B cell (primary cell): ENCODE measurements around the gene ZDHHC22. TPM values are rescaled to one million over a fixed set of nuclear protein-coding genes. Genes with fewer than 3 reads are reported as not detected.

Experiments
- ATAC-seq: fragments of 200-7000 bp; cut with Tn5 transposase; one replicate; pipeline ENCODE4 v1.10.0; 2021; ENCODE audit warnings: low read depth, mild to moderate bottlenecking, moderate number of reproducible peaks, moderate library complexity
- CTCF ChIA-PET: fragments of 350-600 bp; sonication (Branson Sonifier 250); formaldehyde crosslinking; loops from one replicate; lab custom pipeline; 2021; ENCODE audit warnings: antibody characterized with exemption, inconsistent platforms; lab: Charles Lee
- POLR2A ChIA-PET: fragments of 350-600 bp; sonication (Branson Sonifier 250); formaldehyde crosslinking; loops from one replicate; lab custom pipeline; 2021; ENCODE audit warnings: antibody characterized with exemption; lab: Charles Lee
- DNase-seq: peaks from one replicate; pipeline ENCODE4 v3.0.0; 2013
- H2AFZ ChIP-seq: 2 replicates; pipeline ENCODE4 v1.6.1; 2012; ENCODE audit warnings: mild to moderate bottlenecking, low read depth, low read length; ENCODE audit not compliant: insufficient read depth, poor library complexity, severe bottlenecking
- H3K27ac ChIP-seq, 2 donors: 1 replicate in 1 of 2; 2 replicates in 1 of 2; pipeline ENCODE4 v1.5.1; 2012 to 2013; ENCODE audit warnings: low read length in 2 of 2, mild to moderate bottlenecking in 2 of 2, moderate library complexity in 1 of 2
- H3K27me3 ChIP-seq, 4 experiments: fragments of 200-600 bp in 1 of 4; sonication (generic) in 1 of 4; replicated peaks in 1 of 4; 1 replicate in 2 of 4; 2 replicates in 2 of 4; pipeline versions ENCODE4 v1.6.1 to v1.7.0; 2013 to 2016; ENCODE audit warnings: low read length in 3 of 4, mild to moderate bottlenecking in 2 of 4, mixed read lengths in 1 of 4, moderate library complexity in 1 of 4; ENCODE audit not compliant: insufficient read depth in 4 of 4, control insufficient read depth in 3 of 4; ENCODE audit errors: control extremely low read depth in 1 of 4
- H3K36me3 ChIP-seq, 2 experiments: replicated peaks in 1 of 2; 1 replicate in 1 of 2; 2 replicates in 1 of 2; pipeline versions ENCODE4 v1.6.1 to v1.7.1; 2013; ENCODE audit warnings: low read length in 1 of 2; ENCODE audit not compliant: insufficient read depth in 2 of 2, control insufficient read depth in 1 of 2; ENCODE audit errors: control extremely low read depth in 1 of 2, extremely low read depth in 1 of 2
- H3K4me1 ChIP-seq, 2 donors: fragments of 200-600 bp in 1 of 2; sonication (generic) in 1 of 2; 1 replicate in 1 of 2; 2 replicates in 1 of 2; pipeline versions ENCODE4 v1.5.1 to v1.6.1; 2013 to 2017; ENCODE audit warnings: low read length in 2 of 2; ENCODE audit not compliant: control insufficient read depth in 2 of 2, insufficient read depth in 2 of 2
- H3K4me2 ChIP-seq: replicated peaks from 2 replicates; pipeline ENCODE3; 2012; ENCODE audit warnings: mild to moderate bottlenecking, low read depth, low read length; ENCODE audit not compliant: poor library complexity, severe bottlenecking
- H3K4me3 ChIP-seq, 5 experiments: fragments of 200-600 bp in 1 of 5; sonication (generic) in 1 of 5; 1 replicate in 3 of 5; 2 replicates in 2 of 5; pipeline versions ENCODE4 v1.5.1 to v1.7.0; 2011 to 2016; ENCODE audit warnings: low read length in 4 of 5, mild to moderate bottlenecking in 4 of 5, low read depth in 2 of 5, control low read depth in 1 of 5, moderate library complexity in 1 of 5; ENCODE audit not compliant: insufficient read depth in 1 of 5; ENCODE audit errors: control extremely low read depth in 1 of 5, extremely low read depth in 1 of 5
- H3K79me2 ChIP-seq: fragments of 200-600 bp; sonication (generic); one replicate; pipeline ENCODE4 v1.6.0; 2016; ENCODE audit warnings: low read length; ENCODE audit not compliant: control insufficient read depth, insufficient read depth
- H3K9ac ChIP-seq: fragments of 200-600 bp; sonication (generic); 2 replicates; pipeline ENCODE4 v1.6.1; 2017; ENCODE audit warnings: mild to moderate bottlenecking, low read length, moderate library complexity
- H3K9me3 ChIP-seq, 3 donors: one replicate each; pipeline versions ENCODE4 v1.6.1 to v1.7.1; 2013; ENCODE audit warnings: low read length in 2 of 3; ENCODE audit not compliant: control insufficient read depth in 2 of 3, insufficient read depth in 1 of 3; ENCODE audit errors: control extremely low read depth in 1 of 3
- H4K20me1 ChIP-seq: 2 replicates; pipeline ENCODE4 v1.6.0; 2012; ENCODE audit warnings: mild to moderate bottlenecking, low read length; ENCODE audit not compliant: insufficient read depth, control insufficient read depth, poor library complexity, severe bottlenecking
- H3K27ac Mint-ChIP-seq: one replicate; pipeline ENCODE4 v1.8.0; 2021; ENCODE audit warnings: mixed read lengths
- H3K27me3 Mint-ChIP-seq: one replicate; pipeline ENCODE4 v1.8.0; 2021; ENCODE audit warnings: mixed read lengths
- H3K4me1 Mint-ChIP-seq: one replicate; pipeline ENCODE4 v1.8.0; 2021; ENCODE audit warnings: mixed read lengths
- H3K4me3 Mint-ChIP-seq: one replicate; pipeline ENCODE4 v1.8.0; 2021; ENCODE audit warnings: mixed read lengths
- H3K9me3 Mint-ChIP-seq: one replicate; pipeline ENCODE4 v1.8.0; 2022; ENCODE audit warnings: mixed read lengths; ENCODE audit not compliant: insufficient read depth
- CTCF ChIP-seq: fragments of 200-600 bp; IDR thresholded peaks from one replicate; pipeline ENCODE4 v1.8.0; 2022; ENCODE audit warnings: antibody characterized with exemption, mild to moderate bottlenecking
- EZH2 ChIP-seq: IDR thresholded peaks from 2 replicates; pipeline ENCODE4 v1.6.1; 2012; ENCODE audit warnings: borderline replicate concordance, low read depth, mild to moderate bottlenecking, moderate library complexity, low read length; ENCODE audit not compliant: insufficient read depth, poor library complexity, severe bottlenecking
- WGBS: methylation state at CpG from one replicate; pipeline ENCODE4 v1.1.5; 2013; ENCODE audit warnings: missing lambda C conversion rate; ENCODE audit not compliant: insufficient coverage; 5-methylcytosine and 5-hydroxymethylcytosine counted together
- intact Hi-C: fragments of 100-400 bp; cut with micrococcal nuclease; formaldehyde crosslinking; loops from one replicate; pipeline ENCODE4 v1.10.0; 2022
- polyA plus RNA-seq: library from polyadenylated mRNA; depleted of rRNA; stranded (reverse); fragments of >200 nt; gene quantifications from 2 replicates; pipeline ENCODE4 v1.2.3, GENCODE V29; 2012
- total RNA-seq, 2 donors: library from RNA; stranded (reverse); fragments of 120-200 nt in 1 of 2; gene quantifications; 1 replicate in 1 of 2; 2 replicates in 1 of 2; pipeline versions ENCODE4 v1.2.3 to v1.2.4, GENCODE V29; 2013 to 2022

The ZDHHC22 gene
- total and polyA plus RNA-seq, 2 donors (not counting 1 experiment from before 2014, with no cell fraction given): not detected

GRCh38 chr14:77086951-77087350 lies 54.6 kb downstream of the ZDHHC22 start:
- H3K27me3 ChIP-seq: no peaks in the 10 kb centered on the region
- Mint-ChIP-seq H3K27me3 (peaks cover 5% of the 10 kb centered on the region), H3K27ac (no peak overlapping the region)

More at GRCh38 chr14:77086951-77087350, 54.6 kb downstream of the ZDHHC22 start:
- Histone ChIP-seq H3K27ac (peak overlapping the region in 1 of 2 donors; percentile 33), H3K36me3 (no peaks in the 10 kb centered on the region), H2AFZ (no peak overlapping the region), H3K9me3 (peaks cover 2 to 13% (median 10%) of the 10 kb centered on the region in 3 donors), H3K9ac (no peak overlapping the region), H3K79me2 (no peaks in the 10 kb centered on the region), H4K20me1 (no peaks in the 10 kb centered on the region), H3K4me2 (no peak overlapping the region), H3K4me1 (peaks cover 0 to 4% of the 10 kb centered on the region in 2 donors), H3K4me3 (no peak overlapping the region)
- CTCF ChIA-PET: interaction anchor here (1.1 to 3.6 kb wide), 6 partner anchors 9 to 211 kb away, joined by 3 to 55 read pairs (median 7); no protein-coding TSS in a partner anchor
- no peak for DNase-seq
- intact Hi-C loops: no loop called here
- Mint-ChIP-seq H3K9me3 (peaks cover 6% of the 10 kb centered on the region), H3K4me1 (peaks cover 20% of the 10 kb centered on the region), H3K4me3 (no peak overlapping the region)
- 100% methylated on average over 1 of the region's 6 CpGs for WGBS
- POLR2A ChIA-PET: interaction anchor here (0.6 to 1.5 kb wide), 3 partner anchors 10 to 287 kb away, joined by 3 to 12 read pairs (median 4); no protein-coding TSS in a partner anchor
- no peak for ATAC-seq
- TF ChIP-seq CTCF (no peak), EZH2 (no peak)
